Left lung (tissue), 10 donors: ENCODE measurements around the gene CAMTA1. TPM values are rescaled to one million over a fixed set of nuclear protein-coding genes. Genes with fewer than 3 reads are reported as not detected.
A peak's percentile ranks its signal among the peaks of the same experiment; 100 is the strongest.

Experiments used
- ATAC-seq: fragments of 200-7000 bp; cut with Tn5 transposase; one replicate; pipeline ENCODE4 v1.9.1; 2020; ENCODE audit warnings: moderate library complexity
- DNase-seq, 4 donors: peaks; one replicate each; pipeline ENCODE4 v3.0.0-alpha.2; 2013 to 2020
- H3K27ac ChIP-seq, 2 donors: fragments of 200-600 bp; sonication (generic) in 1 of 2; one replicate each; pipeline versions ENCODE4 v1.5.0 to v1.8.0; 2020 to 2021
- H3K27me3 ChIP-seq, 2 donors: fragments of 200-600 bp; sonication (generic) in 1 of 2; one replicate each; pipeline versions ENCODE4 v1.5.0 to v1.8.0; 2020 to 2021
- H3K36me3 ChIP-seq, 2 donors: fragments of 200-600 bp; sonication (generic) in 1 of 2; one replicate each; pipeline versions ENCODE4 v1.5.0 to v1.8.0; 2020 to 2021
- H3K4me1 ChIP-seq, 2 donors: fragments of 200-600 bp; one replicate each; pipeline ENCODE4 v1.8.0; 2021
- H3K4me3 ChIP-seq, 2 donors: fragments of 200-600 bp; sonication (generic) in 1 of 2; one replicate each; pipeline versions ENCODE4 v1.5.0 to v1.8.0; 2020 to 2021; ENCODE audit warnings: mild to moderate bottlenecking in 1 of 2
- H3K9me3 ChIP-seq, 2 donors: fragments of 200-600 bp; sonication (generic) in 1 of 2; one replicate each; pipeline versions ENCODE4 v1.5.0 to v1.8.0; 2020 to 2021
- CTCF ChIP-seq, 2 donors: fragments of 200-600 bp; sonication (generic) in 1 of 2; IDR thresholded peaks; one replicate each; pipeline versions ENCODE4 v1.5.0 to v1.8.0; 2021; ENCODE audit warnings: antibody characterized with exemption in 2 of 2
- intact Hi-C, 2 donors: fragments of 100-400 bp; cut with DNase I; formaldehyde crosslinking; loops; one replicate each; pipeline versions ENCODE4 v1.11.2 to v1.14.2; 2022
- polyA plus RNA-seq, 6 donors: library from polyadenylated mRNA; unstranded; fragments of 120-200 nt; gene quantifications; one replicate each; pipeline ENCODE4 v1.2.1, GENCODE V29; 2013; ENCODE audit not compliant: insufficient read length in 6 of 6
- total RNA-seq, 2 donors: library from RNA; stranded (reverse); fragmentation: NEBNext Ultra II Directional; extraction: Animal tissue kit (Norgen Biotek cat#: 25700); gene quantifications; one replicate each; pipeline ENCODE4 v1.2.1, GENCODE V29; 2021
- donor health status: DM: no; HTN: yes; CAD: no.
- donor health status: DM: no; HTN: no; CAD: no.

The CAMTA1 gene
- total and polyA plus RNA-seq, 8 donors = 42.7 to 69.1 (median 49.4) TPM

- DNase-seq = peak in 1 of 4 donors; percentile 67
- no peak overlapping the region for H3K27ac ChIP-seq
- H3K9me3 ChIP-seq = no peaks in the 10 kb centered on the region
- no peaks in the 10 kb centered on the region for H3K27me3 ChIP-seq
- intact Hi-C loops = no loop called here
- H3K4me1 ChIP-seq = no peaks in the 10 kb centered on the region
- no peaks in the 10 kb centered on the region for H3K36me3 ChIP-seq
- H3K4me3 ChIP-seq = no peak overlapping the region
- no peak for ATAC-seq
- no peak for TF ChIP-seq CTCF (IDR thresholded peaks at IDR 0.05)
Observed at GRCh38 chr1:7435276-7436055, 650.2 kb downstream of the CAMTA1 start.

GRCh38 chr1:7436056-7437005, 651.1 kb downstream of the CAMTA1 start:
- Histone ChIP-seq H3K4me3 (no peak overlapping the region), H3K27ac (no peak overlapping the region), H3K36me3 (no peaks in the 10 kb centered on the region), H3K9me3 (no peaks in the 10 kb centered on the region), H3K4me1 (no peaks in the 10 kb centered on the region), H3K27me3 (no peaks in the 10 kb centered on the region)
- ATAC-seq (no peak), DNase-seq (peak in 1 of 4 donors; percentile 77)
- no peak for TF ChIP-seq CTCF (IDR thresholded peaks at IDR 0.05)
- intact Hi-C loops = no loop called here

- Histone ChIP-seq H3K4me3 (no peak overlapping the region), H3K9me3 (no peaks in the 10 kb centered on the region), H3K4me1 (no peaks in the 10 kb centered on the region), H3K36me3 (no peaks in the 10 kb centered on the region), H3K27ac (no peak overlapping the region), H3K27me3 (no peaks in the 10 kb centered on the region)
- TF ChIP-seq CTCF (IDR thresholded peaks at IDR 0.05) = no peak
- peak in 1 of 4 donors; percentile 48 for DNase-seq
- ATAC-seq = no peak
- intact Hi-C loops = no loop called here
Observed at GRCh38 chr1:7437036-7437435, 651.8 kb downstream of the CAMTA1 start.

GRCh38 chr1:7437608-7438395, 652.5 kb downstream of the CAMTA1 start:
- no peaks in the 10 kb centered on the region for H3K4me1 ChIP-seq
- peak in 1 of 4 donors; percentile 59 for DNase-seq
- intact Hi-C loops = no loop called here
- no peaks in the 10 kb centered on the region for H3K27me3 ChIP-seq
- H3K27ac ChIP-seq = no peak overlapping the region
- H3K36me3 ChIP-seq = no peaks in the 10 kb centered on the region
- H3K4me3 ChIP-seq = no peak overlapping the region
- H3K9me3 ChIP-seq = no peaks in the 10 kb centered on the region
- no peak for ATAC-seq
- no peak for TF ChIP-seq CTCF (IDR thresholded peaks at IDR 0.05)
